ENCODE results near the gene CCDC170.

The CCDC170 gene

GRCh38 chr6:151493161-151493803 lies 535 bp upstream of the CCDC170 start:
- H3K4me3 ChIP-seq (ENCODE audit: insufficient read length, low read depth) = peak overlapping the region; percentile 59
- H3K4me1 ChIP-seq (ENCODE audit: insufficient read depth, insufficient read length) = no peaks in the 10 kb centered on the region
- no peaks in the 10 kb centered on the region for H3K36me3 ChIP-seq (ENCODE audit: insufficient read depth, insufficient read length, low read length)
- no peak for DNase-seq (ENCODE audit: low read depth, low spot score)
- H3K27me3 ChIP-seq (ENCODE audit: insufficient read depth, insufficient read length) = peaks cover 30% of the 10 kb centered on the region
- no peaks in the 10 kb centered on the region for H3K9me3 ChIP-seq (ENCODE audit: insufficient read depth, low read length)
- peak overlapping the region; percentile 72 for H3K9ac ChIP-seq (ENCODE audit: insufficient read length, low read depth)
- TF ChIP-seq YY1 (IDR thresholded peaks at IDR 0.05; ENCODE audit: insufficient read depth, insufficient read length) (no peak), ZNF274 (IDR thresholded peaks at IDR 0.05; ENCODE audit: low read depth, low read length) (no peak), SUZ12 (IDR thresholded peaks at IDR 0.05; ENCODE audit: extremely low read depth, insufficient read depth, insufficient read length) (no peak)

- peak overlapping the region; percentile 72 for H3K9ac ChIP-seq (ENCODE audit: insufficient read length, low read depth)
- peaks cover 30% of the 10 kb centered on the region for H3K27me3 ChIP-seq (ENCODE audit: insufficient read depth, insufficient read length)
- H3K9me3 ChIP-seq (ENCODE audit: insufficient read depth, low read length) = no peaks in the 10 kb centered on the region
- no peak for DNase-seq (ENCODE audit: low read depth, low spot score)
- peak overlapping the region; percentile 59 for H3K4me3 ChIP-seq (ENCODE audit: insufficient read length, low read depth)
- H3K36me3 ChIP-seq (ENCODE audit: insufficient read depth, insufficient read length, low read length) = no peaks in the 10 kb centered on the region
- TF ChIP-seq ZNF274 (IDR thresholded peaks at IDR 0.05; ENCODE audit: low read depth, low read length) (no peak), SUZ12 (IDR thresholded peaks at IDR 0.05; ENCODE audit: extremely low read depth, insufficient read depth, insufficient read length) (no peak), YY1 (IDR thresholded peaks at IDR 0.05; ENCODE audit: insufficient read depth, insufficient read length) (no peak)
- H3K4me1 ChIP-seq (ENCODE audit: insufficient read depth, insufficient read length) = no peaks in the 10 kb centered on the region
Measured at GRCh38 chr6:151494235-151494935, 568 bp downstream of the CCDC170 start.

- no peak for TF ChIP-seq ZNF274 (IDR thresholded peaks at IDR 0.05; ENCODE audit: low read depth, low read length)
- no peak overlapping the region for H3K4me3 ChIP-seq (ENCODE audit: insufficient read length, low read depth)
- H3K9ac ChIP-seq (ENCODE audit: insufficient read length, low read depth) = no peak overlapping the region
Measured at GRCh38 chr6:151494936-151495320, 1.1 kb downstream of the CCDC170 start.

GRCh38 chr6:151495380-151495779 lies 1.6 kb downstream of the CCDC170 start:
- DNase-seq (ENCODE audit: low read depth, low spot score) = no peak
- H3K9me3 ChIP-seq (ENCODE audit: insufficient read depth, low read length) = no peaks in the 10 kb centered on the region
- H3K4me1 ChIP-seq (ENCODE audit: insufficient read depth, insufficient read length) = no peaks in the 10 kb centered on the region
- H3K36me3 ChIP-seq (ENCODE audit: insufficient read depth, insufficient read length, low read length) = no peaks in the 10 kb centered on the region
- peaks cover 30% of the 10 kb centered on the region for H3K27me3 ChIP-seq (ENCODE audit: insufficient read depth, insufficient read length)
- no peak overlapping the region for H3K9ac ChIP-seq (ENCODE audit: insufficient read length, low read depth)
- TF ChIP-seq ZNF274 (IDR thresholded peaks at IDR 0.05; ENCODE audit: low read depth, low read length) (no peak), YY1 (IDR thresholded peaks at IDR 0.05; ENCODE audit: insufficient read depth, insufficient read length) (no peak), SUZ12 (IDR thresholded peaks at IDR 0.05; ENCODE audit: extremely low read depth, insufficient read depth, insufficient read length) (no peak)
- H3K4me3 ChIP-seq (ENCODE audit: insufficient read length, low read depth) = no peak overlapping the region

More at GRCh38 chr6:151494936-151495320, 1.1 kb downstream of the CCDC170 start:
- DNase-seq (ENCODE audit: low read depth, low spot score) = no peak
- Histone ChIP-seq H3K9me3 (ENCODE audit: insufficient read depth, low read length) (no peaks in the 10 kb centered on the region), H3K36me3 (ENCODE audit: insufficient read depth, insufficient read length, low read length) (no peaks in the 10 kb centered on the region), H3K27me3 (ENCODE audit: insufficient read depth, insufficient read length) (peaks cover 30% of the 10 kb centered on the region), H3K4me1 (ENCODE audit: insufficient read depth, insufficient read length) (no peaks in the 10 kb centered on the region)

- Histone ChIP-seq H3K9ac (ENCODE audit: insufficient read length, low read depth) (no peak overlapping the region), H3K36me3 (ENCODE audit: insufficient read depth, insufficient read length, low read length) (no peaks in the 10 kb centered on the region), H3K9me3 (ENCODE audit: insufficient read depth, low read length) (no peaks in the 10 kb centered on the region), H3K4me1 (ENCODE audit: insufficient read depth, insufficient read length) (no peaks in the 10 kb centered on the region), H3K4me3 (ENCODE audit: insufficient read length, low read depth) (no peak overlapping the region), H3K27me3 (ENCODE audit: insufficient read depth, insufficient read length) (peaks cover 30% of the 10 kb centered on the region)
- DNase-seq (ENCODE audit: low read depth, low spot score) = no peak
- TF ChIP-seq ZNF274 (IDR thresholded peaks at IDR 0.05; ENCODE audit: low read depth, low read length) (no peak), YY1 (IDR thresholded peaks at IDR 0.05; ENCODE audit: insufficient read depth, insufficient read length) (no peak), SUZ12 (IDR thresholded peaks at IDR 0.05; ENCODE audit: extremely low read depth, insufficient read depth, insufficient read length) (no peak)
Measured at GRCh38 chr6:151497905-151498304, 4.1 kb downstream of the CCDC170 start.

- DNase-seq (ENCODE audit: low read depth, low spot score) = no peak
- Histone ChIP-seq H3K4me3 (ENCODE audit: insufficient read length, low read depth) (no peak overlapping the region), H3K27me3 (ENCODE audit: insufficient read depth, insufficient read length) (peaks cover 25% of the 10 kb centered on the region), H3K4me1 (ENCODE audit: insufficient read depth, insufficient read length) (no peaks in the 10 kb centered on the region), H3K36me3 (ENCODE audit: insufficient read depth, insufficient read length, low read length) (no peaks in the 10 kb centered on the region), H3K9ac (ENCODE audit: insufficient read length, low read depth) (no peak overlapping the region), H3K9me3 (ENCODE audit: insufficient read depth, low read length) (no peaks in the 10 kb centered on the region)
- TF ChIP-seq SUZ12 (IDR thresholded peaks at IDR 0.05; ENCODE audit: extremely low read depth, insufficient read depth, insufficient read length) (no peak), ZNF274 (IDR thresholded peaks at IDR 0.05; ENCODE audit: low read depth, low read length) (no peak), YY1 (IDR thresholded peaks at IDR 0.05; ENCODE audit: insufficient read depth, insufficient read length) (no peak)
Measured at GRCh38 chr6:151498327-151498726, 4.5 kb downstream of the CCDC170 start.

GRCh38 chr6:151499551-151499950 lies 5.7 kb downstream of the CCDC170 start:
- no peak overlapping the region for H3K9ac ChIP-seq (ENCODE audit: insufficient read length, low read depth)
- no peaks in the 10 kb centered on the region for H3K4me1 ChIP-seq (ENCODE audit: insufficient read depth, insufficient read length)
- no peak for TF ChIP-seq YY1 (IDR thresholded peaks at IDR 0.05; ENCODE audit: insufficient read depth, insufficient read length)
- TF ChIP-seq SUZ12 (IDR thresholded peaks at IDR 0.05; ENCODE audit: extremely low read depth, insufficient read depth, insufficient read length) = no peak
- no peak for TF ChIP-seq ZNF274 (IDR thresholded peaks at IDR 0.05; ENCODE audit: low read depth, low read length)

More at GRCh38 chr6:151499551-151499950, 5.7 kb downstream of the CCDC170 start:
- Histone ChIP-seq H3K27me3 (ENCODE audit: insufficient read depth, insufficient read length) (peaks cover 13% of the 10 kb centered on the region), H3K9me3 (ENCODE audit: insufficient read depth, low read length) (no peaks in the 10 kb centered on the region), H3K4me3 (ENCODE audit: insufficient read length, low read depth) (no peak overlapping the region), H3K36me3 (ENCODE audit: insufficient read depth, insufficient read length, low read length) (no peaks in the 10 kb centered on the region)
- DNase-seq (ENCODE audit: low read depth, low spot score) = no peak

All from NT2/D1 (cell line).